ENCODE data around the gene ABAT. TPM values are rescaled to one million over a fixed set of nuclear protein-coding genes. Genes with fewer than 3 reads are reported as not detected.
A peak's percentile ranks its signal among the peaks of the same experiment; 100 is the strongest.

ABAT gene
- polyA plus RNA-seq, 2 of the 4 experiments (the other 2 are of a cell fraction) = 0.68 to 1.2 TPM

- Histone ChIP-seq H3K9me3 (no peaks in the 10 kb centered on the region), H3K4me2 (no peak overlapping the region), H3K27ac (no peak overlapping the region), H3K4me3 (no peak overlapping the region), H3K4me1 (no peaks in the 10 kb centered on the region)
- ChIA-PET CTCF (no interaction called here), POLR2A (no interaction called here)
- ATAC-seq = no peak
- no peak for DNase-seq (ENCODE audit: low read depth in 1 of 2, low spot score in 1 of 2)
- FAIRE-seq = no peak
- 29% methylated on average over 6 of the region's 6 CpGs for WGBS (ENCODE audit: missing lambda C conversion rate)
- no peak for TF ChIP-seq MYC (IDR thresholded peaks at IDR 0.05; ENCODE audit: borderline replicate concordance, low read length)
- TF ChIP-seq PBX3 (IDR thresholded peaks at IDR 0.05) = no peak
- TF ChIP-seq BCL3 (IDR thresholded peaks at IDR 0.05) = no peak
- TF ChIP-seq JUN (IDR thresholded peaks at IDR 0.05) = no peak
- TF ChIP-seq CEBPB (IDR thresholded peaks at IDR 0.05) = no peak
- no peak for TF ChIP-seq NFE2L2 (conservative IDR thresholded peaks at IDR 0.05; ENCODE audit: low read length)
- TF ChIP-seq HEYL (CRISPR knock-in tag; IDR thresholded peaks at IDR 0.05) = no peak
Observed at GRCh38 chr16:8739151-8739550, 64.7 kb downstream of the ABAT start.

GRCh38 chr16:8739989-8740704 lies 65.7 kb downstream of the ABAT start:
- Histone ChIP-seq H3K27ac (no peak overlapping the region), H3K9me3 (no peaks in the 10 kb centered on the region), H3K4me2 (no peak overlapping the region), H3K4me3 (no peak overlapping the region), H3K4me1 (no peaks in the 10 kb centered on the region)
- ChIA-PET POLR2A (no interaction called here), CTCF (interaction anchor here (0.7 kb wide), 1 partner anchor 210 kb away, joined by 3 read pairs; no protein-coding TSS in a partner anchor)
- no peak for TF ChIP-seq HOXB13 (CRISPR knock-in tag; IDR thresholded peaks at IDR 0.05; ENCODE audit: low read depth)
- TF ChIP-seq HMGXB4 (CRISPR knock-in tag; IDR thresholded peaks at IDR 0.05; ENCODE audit: borderline replicate concordance) = no peak
- no peak for TF ChIP-seq POLR2A (IDR thresholded peaks at IDR 0.05; ENCODE audit: low read length)
- no peak for TF ChIP-seq JUN (IDR thresholded peaks at IDR 0.05)
- TF ChIP-seq MYC (IDR thresholded peaks at IDR 0.05; ENCODE audit: borderline replicate concordance, low read length) = no peak
- no peak for TF ChIP-seq PBX3 (IDR thresholded peaks at IDR 0.05)
- TF ChIP-seq GATA3 (IDR thresholded peaks at IDR 0.05; ENCODE audit: borderline replicate concordance) = no peak
- no peak for TF ChIP-seq TP53 (CRISPR knock-in tag; IDR thresholded peaks at IDR 0.05)
- ATAC-seq (0 out of 6 replicates have a peak, but pooled peaks of 1 of the 2 experiments have one; percentile 24), FAIRE-seq (no peak), DNase-seq (ENCODE audit: low read depth in 1 of 2, low spot score in 1 of 2) (no peak)
- 51% methylated on average over 13 of the region's 13 CpGs for WGBS (ENCODE audit: missing lambda C conversion rate)

- no peak for ATAC-seq
- Histone ChIP-seq H3K4me3 (no peak overlapping the region), H3K4me1 (no peaks in the 10 kb centered on the region), H3K27ac (no peak overlapping the region), H3K9me3 (no peaks in the 10 kb centered on the region), H3K4me2 (no peak overlapping the region)
- FAIRE-seq = no peak
- 6% methylated on average over 6 of the region's 6 CpGs for WGBS (ENCODE audit: missing lambda C conversion rate)
- no peak for DNase-seq (ENCODE audit: low read depth in 1 of 2, low spot score in 1 of 2)
- CTCF ChIA-PET = interaction anchor here (0.8 kb wide), 1 partner anchor 31 kb away, joined by 3 read pairs; no protein-coding TSS in a partner anchor
- TF ChIP-seq SMC3 (IDR thresholded peaks at IDR 0.05) = no peak
- TF ChIP-seq ZSCAN20 (CRISPR knock-in tag; IDR thresholded peaks at IDR 0.05) = no peak
- no peak for TF ChIP-seq ZNF302 (CRISPR knock-in tag; IDR thresholded peaks at IDR 0.05)
- no peak for TF ChIP-seq ZFP36 (IDR thresholded peaks at IDR 0.05; ENCODE audit: borderline replicate concordance, partially characterized antibody)
- TF ChIP-seq HMGXB4 (CRISPR knock-in tag; IDR thresholded peaks at IDR 0.05; ENCODE audit: borderline replicate concordance) = no peak
- no peak for TF ChIP-seq BCL3 (IDR thresholded peaks at IDR 0.05)
- TF ChIP-seq FOSL2 (IDR thresholded peaks at IDR 0.05) = no peak
- no peak for TF ChIP-seq FOSL2 (CRISPR knock-in tag; IDR thresholded peaks at IDR 0.05)
- POLR2A ChIA-PET = no interaction called here
Observed at GRCh38 chr16:8740775-8741355, 66.4 kb downstream of the ABAT start.
